ENCODE measurements around the gene KIZ. TPM values are rescaled to one million over a fixed set of nuclear protein-coding genes. Genes with fewer than 3 reads are reported as not detected.

The KIZ gene
- total RNA-seq, 1 donor from 2014 or later, result 11.4 TPM

GRCh38 chr20:21279706-21280521, 154.0 kb downstream of the KIZ start:
- H3K27me3 ChIP-seq (ENCODE audit: control insufficient read depth, insufficient read depth, low read length), result peaks cover 7% of the 10 kb centered on the region
- TF ChIP-seq CTCF (IDR thresholded peaks at IDR 0.05; ENCODE audit: insufficient read depth, low read length, poor library complexity, severe bottlenecking), result no peak
- no peaks in the 10 kb centered on the region for H3K36me3 ChIP-seq (ENCODE audit: control insufficient read depth, insufficient read depth, low read length)
- DNase-seq (ENCODE audit: low read depth), result no peak
- no peak overlapping the region for H3K4me3 ChIP-seq (ENCODE audit: low read depth, low read length)

GRCh38 chr20:21280522-21281016, 154.7 kb downstream of the KIZ start:
- Histone ChIP-seq H3K36me3 (ENCODE audit: control insufficient read depth, insufficient read depth, low read length) (no peaks in the 10 kb centered on the region), H3K27me3 (ENCODE audit: control insufficient read depth, insufficient read depth, low read length) (peaks cover 7% of the 10 kb centered on the region), H3K4me3 (ENCODE audit: low read depth, low read length) (no peak overlapping the region)
- TF ChIP-seq CTCF (IDR thresholded peaks at IDR 0.05; ENCODE audit: insufficient read depth, low read length, poor library complexity, severe bottlenecking), result no peak
- no peak for DNase-seq (ENCODE audit: low read depth)

GRCh38 chr20:21286775-21287174, 160.9 kb downstream of the KIZ start:
- no peaks in the 10 kb centered on the region for H3K36me3 ChIP-seq (ENCODE audit: control insufficient read depth, insufficient read depth, low read length)
- DNase-seq (ENCODE audit: low read depth), result no peak
- no peak for TF ChIP-seq CTCF (IDR thresholded peaks at IDR 0.05; ENCODE audit: insufficient read depth, low read length, poor library complexity, severe bottlenecking)
- no peaks in the 10 kb centered on the region for H3K27me3 ChIP-seq (ENCODE audit: control insufficient read depth, insufficient read depth, low read length)
- no peak overlapping the region for H3K4me3 ChIP-seq (ENCODE audit: low read depth, low read length)

GRCh38 chr20:21288587-21289370, 162.9 kb downstream of the KIZ start:
- no peak for DNase-seq (ENCODE audit: low read depth)
- no peak for TF ChIP-seq CTCF (IDR thresholded peaks at IDR 0.05; ENCODE audit: insufficient read depth, low read length, poor library complexity, severe bottlenecking)
- no peaks in the 10 kb centered on the region for H3K27me3 ChIP-seq (ENCODE audit: control insufficient read depth, insufficient read depth, low read length)
- H3K4me3 ChIP-seq (ENCODE audit: low read depth, low read length), result no peak overlapping the region
- H3K36me3 ChIP-seq (ENCODE audit: control insufficient read depth, insufficient read depth, low read length), result no peaks in the 10 kb centered on the region

GRCh38 chr20:21289651-21290050, 163.8 kb downstream of the KIZ start:
- Histone ChIP-seq H3K27me3 (ENCODE audit: control insufficient read depth, insufficient read depth, low read length) (no peaks in the 10 kb centered on the region), H3K4me3 (ENCODE audit: low read depth, low read length) (no peak overlapping the region), H3K36me3 (ENCODE audit: control insufficient read depth, insufficient read depth, low read length) (no peaks in the 10 kb centered on the region)
- TF ChIP-seq CTCF (IDR thresholded peaks at IDR 0.05; ENCODE audit: insufficient read depth, low read length, poor library complexity, severe bottlenecking), result no peak
- DNase-seq (ENCODE audit: low read depth), result no peak

All from kidney epithelial cell (primary cell).